ENCODE results near the gene HIC1.

GRCh38 chr17:2033153-2033552 is 21.8 kb upstream of the HIC1 start:
- TF ChIP-seq EP300 (IDR thresholded peaks at IDR 0.05; ENCODE audit: low read depth) (no peak), CTCF (IDR thresholded peaks at IDR 0.05) (no peak)
